ENCODE results near the gene KRTAP12-3.

GRCh38 chr21:44677881-44678280 is 20.1 kb downstream of the KRTAP12-3 start:
- TF ChIP-seq POLR2A (IDR thresholded peaks at IDR 0.05), result no peak
- TF ChIP-seq, protein P1, sequence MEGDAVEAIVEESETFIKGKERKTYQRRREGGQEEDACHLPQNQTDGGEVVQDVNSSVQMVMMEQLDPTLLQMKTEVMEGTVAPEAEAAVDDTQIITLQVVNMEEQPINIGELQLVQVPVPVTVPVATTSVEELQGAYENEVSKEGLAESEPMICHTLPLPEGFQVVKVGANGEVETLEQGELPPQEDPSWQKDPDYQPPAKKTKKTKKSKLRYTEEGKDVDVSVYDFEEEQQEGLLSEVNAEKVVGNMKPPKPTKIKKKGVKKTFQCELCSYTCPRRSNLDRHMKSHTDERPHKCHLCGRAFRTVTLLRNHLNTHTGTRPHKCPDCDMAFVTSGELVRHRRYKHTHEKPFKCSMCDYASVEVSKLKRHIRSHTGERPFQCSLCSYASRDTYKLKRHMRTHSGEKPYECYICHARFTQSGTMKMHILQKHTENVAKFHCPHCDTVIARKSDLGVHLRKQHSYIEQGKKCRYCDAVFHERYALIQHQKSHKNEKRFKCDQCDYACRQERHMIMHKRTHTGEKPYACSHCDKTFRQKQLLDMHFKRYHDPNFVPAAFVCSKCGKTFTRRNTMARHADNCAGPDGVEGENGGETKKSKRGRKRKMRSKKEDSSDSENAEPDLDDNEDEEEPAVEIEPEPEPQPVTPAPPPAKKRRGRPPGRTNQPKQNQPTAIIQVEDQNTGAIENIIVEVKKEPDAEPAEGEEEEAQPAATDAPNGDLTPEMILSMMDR (IDR thresholded peaks at IDR 0.05), result no peak

All from breast epithelium (tissue), 3 donors.